Prostate gland (tissue), 2 donors: ENCODE measurements around the gene CALB2.

Experiments
- POLR2A ChIP-seq: fragments of 450-650 bp; IDR thresholded peaks from one replicate; pipeline ENCODE4 v1.6.1; 2016; ENCODE audit warnings: antibody characterized with exemption, mild to moderate bottlenecking
- POLR2AphosphoS5 ChIP-seq: sonication (generic); formaldehyde crosslinking; IDR thresholded peaks from one replicate; pipeline ENCODE4 v1.6.1; 2017; ENCODE audit warnings: antibody characterized with exemption
- TF ChIP-seq, protein P1 (sequence below), 4 experiments: fragments of 200-600 bp in 2 of 4; fragments of 450-650 bp in 2 of 4; sonication (generic) in 2 of 4; IDR thresholded peaks; 1 replicate in 3 of 4; 2 replicates in 1 of 4; pipeline ENCODE4 v1.5.1; 2016 to 2019; ENCODE audit warnings: antibody characterized with exemption in 4 of 4, mild to moderate bottlenecking in 2 of 4, moderate library complexity in 2 of 4

DNA sequence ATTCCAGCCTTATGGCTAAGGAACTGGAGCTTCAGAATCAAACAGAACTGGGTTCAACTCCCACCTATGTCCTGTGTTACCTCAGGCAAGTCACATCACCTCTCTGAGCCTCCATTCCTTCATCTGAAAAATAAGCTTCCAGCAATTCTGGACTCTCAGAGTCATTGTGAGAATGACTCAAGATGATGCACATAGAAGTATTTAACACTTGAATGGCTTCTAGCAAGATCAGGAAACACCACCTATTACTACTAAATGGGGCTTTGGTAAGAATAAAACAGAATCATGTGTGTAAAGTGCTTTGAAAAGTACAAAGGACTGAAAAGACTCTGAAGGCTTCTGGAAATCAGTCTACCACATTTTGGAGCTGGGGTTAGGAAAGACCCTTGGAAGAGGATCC is 30.8 kb upstream of the CALB2 start:
- TF ChIP-seq, protein P1, sequence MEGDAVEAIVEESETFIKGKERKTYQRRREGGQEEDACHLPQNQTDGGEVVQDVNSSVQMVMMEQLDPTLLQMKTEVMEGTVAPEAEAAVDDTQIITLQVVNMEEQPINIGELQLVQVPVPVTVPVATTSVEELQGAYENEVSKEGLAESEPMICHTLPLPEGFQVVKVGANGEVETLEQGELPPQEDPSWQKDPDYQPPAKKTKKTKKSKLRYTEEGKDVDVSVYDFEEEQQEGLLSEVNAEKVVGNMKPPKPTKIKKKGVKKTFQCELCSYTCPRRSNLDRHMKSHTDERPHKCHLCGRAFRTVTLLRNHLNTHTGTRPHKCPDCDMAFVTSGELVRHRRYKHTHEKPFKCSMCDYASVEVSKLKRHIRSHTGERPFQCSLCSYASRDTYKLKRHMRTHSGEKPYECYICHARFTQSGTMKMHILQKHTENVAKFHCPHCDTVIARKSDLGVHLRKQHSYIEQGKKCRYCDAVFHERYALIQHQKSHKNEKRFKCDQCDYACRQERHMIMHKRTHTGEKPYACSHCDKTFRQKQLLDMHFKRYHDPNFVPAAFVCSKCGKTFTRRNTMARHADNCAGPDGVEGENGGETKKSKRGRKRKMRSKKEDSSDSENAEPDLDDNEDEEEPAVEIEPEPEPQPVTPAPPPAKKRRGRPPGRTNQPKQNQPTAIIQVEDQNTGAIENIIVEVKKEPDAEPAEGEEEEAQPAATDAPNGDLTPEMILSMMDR (IDR thresholded peaks at IDR 0.05), result no peak
- TF ChIP-seq POLR2AphosphoS5 (no peak), POLR2A (no peak)
